ENCODE measurements around the gene AP2A2.
A peak's percentile ranks its signal among the peaks of the same experiment; 100 is the strongest.

AP2A2 gene

GRCh38 chr11:899724-900123, 25.9 kb upstream of the AP2A2 start:
- no peak for DNase-seq

DNA sequence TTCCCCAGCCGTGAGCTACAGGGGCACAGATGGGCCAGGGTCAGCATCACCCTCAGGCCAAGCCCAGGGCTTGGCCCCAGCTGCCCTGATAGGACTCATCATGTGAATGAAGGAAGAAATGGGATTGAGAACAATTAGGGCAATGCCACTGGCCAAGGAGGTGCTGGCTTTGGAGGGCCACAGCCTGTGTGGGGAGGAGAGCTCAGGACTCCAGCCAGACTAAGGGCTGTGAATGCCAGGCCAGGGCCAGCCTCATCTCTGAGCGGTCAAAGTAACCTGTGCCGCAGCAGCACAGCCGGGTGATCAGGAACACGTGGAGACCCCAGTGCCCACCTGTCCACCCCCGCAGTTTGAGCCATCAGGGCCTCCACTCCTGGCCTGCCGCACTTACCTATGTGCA, 25.1 kb upstream of the AP2A2 start:
- no peak for DNase-seq

GRCh38 chr11:901452-902061, 24.1 kb upstream of the AP2A2 start:
- DNase-seq = no peak

DNA sequence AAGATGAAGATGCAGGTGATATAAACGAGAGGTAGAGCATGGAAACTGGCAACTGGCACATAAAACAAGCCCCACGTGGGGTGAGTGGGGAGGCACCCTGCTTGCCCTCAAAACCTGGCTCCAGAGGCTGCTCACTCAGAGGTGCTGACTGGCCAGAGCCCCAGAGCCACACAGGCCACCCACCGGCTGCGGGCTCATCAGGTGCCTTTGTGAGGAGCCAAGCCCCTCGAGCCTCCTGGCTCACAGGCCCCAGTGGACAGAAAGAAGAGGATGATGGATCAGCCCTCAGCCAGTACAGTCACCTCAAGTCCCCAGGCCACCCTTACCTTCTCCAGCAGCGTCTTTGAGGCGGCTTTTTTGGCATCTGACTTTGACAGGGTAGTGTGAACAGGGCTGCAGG, 21.3 kb upstream of the AP2A2 start:
- no peak for DNase-seq

DNA sequence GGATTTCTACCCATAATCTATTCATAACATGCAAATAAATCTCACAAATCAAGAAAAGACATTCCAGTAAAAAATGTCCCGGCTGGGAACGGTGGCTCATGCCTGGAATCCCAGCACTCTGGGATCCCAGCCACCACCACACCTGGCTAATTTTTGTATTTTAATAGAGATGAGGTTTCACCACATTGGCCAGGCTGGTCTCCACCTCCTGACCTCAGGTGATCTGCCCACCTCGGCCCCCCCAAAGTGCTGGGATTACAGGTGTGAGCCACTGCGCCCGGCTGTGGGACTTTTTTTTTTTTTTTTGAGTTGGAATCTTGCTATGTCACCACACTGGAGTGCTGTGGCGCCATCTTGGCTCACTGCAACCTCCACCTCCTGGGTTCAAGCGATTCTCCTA, 19.7 kb upstream of the AP2A2 start:
- no peak for DNase-seq

DNA sequence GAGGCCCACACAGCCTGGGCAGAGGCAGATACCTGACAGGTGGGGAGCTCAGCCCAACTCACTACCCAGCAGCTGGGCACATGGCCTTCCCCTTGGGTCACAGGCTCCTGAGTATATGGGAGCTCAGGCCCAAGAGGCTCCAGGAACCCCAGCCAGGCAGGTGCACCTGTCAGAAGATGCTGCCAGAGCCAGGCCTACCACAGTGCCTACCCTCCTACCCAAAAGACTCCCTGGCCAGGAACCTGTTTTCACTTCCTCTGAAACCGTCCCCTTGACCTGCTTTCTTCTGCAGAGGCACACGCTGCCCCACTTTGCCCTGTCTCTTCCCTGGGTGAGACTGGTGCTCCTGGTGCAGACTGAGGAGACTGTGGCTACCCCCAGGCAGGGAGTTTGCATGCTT, 18.0 kb upstream of the AP2A2 start:
- no peak for DNase-seq

- no peak for DNase-seq
These were observed 17.4 kb upstream of the AP2A2 start for GRCh38 chr11:908273-908672.

DNA sequence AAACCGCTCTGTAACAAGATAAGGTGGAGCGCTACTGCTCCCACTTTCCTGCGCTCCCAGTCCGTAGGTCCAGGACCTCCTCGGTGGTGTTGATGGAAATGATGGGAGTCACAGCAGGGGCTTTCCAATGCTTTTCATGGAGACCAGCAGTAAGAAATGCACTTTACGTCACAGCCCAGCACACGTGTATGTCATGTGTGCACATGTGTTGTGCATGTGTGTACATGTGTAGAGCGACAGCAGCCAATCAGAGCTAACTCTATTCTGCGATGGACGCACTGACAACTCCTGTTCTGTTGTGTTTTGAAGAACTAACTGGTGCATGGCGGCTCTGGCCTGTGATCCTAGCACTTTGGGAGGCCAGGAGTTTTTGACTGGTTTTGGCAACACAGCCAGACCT, 16.3 kb upstream of the AP2A2 start:
- no peak for DNase-seq

DNA sequence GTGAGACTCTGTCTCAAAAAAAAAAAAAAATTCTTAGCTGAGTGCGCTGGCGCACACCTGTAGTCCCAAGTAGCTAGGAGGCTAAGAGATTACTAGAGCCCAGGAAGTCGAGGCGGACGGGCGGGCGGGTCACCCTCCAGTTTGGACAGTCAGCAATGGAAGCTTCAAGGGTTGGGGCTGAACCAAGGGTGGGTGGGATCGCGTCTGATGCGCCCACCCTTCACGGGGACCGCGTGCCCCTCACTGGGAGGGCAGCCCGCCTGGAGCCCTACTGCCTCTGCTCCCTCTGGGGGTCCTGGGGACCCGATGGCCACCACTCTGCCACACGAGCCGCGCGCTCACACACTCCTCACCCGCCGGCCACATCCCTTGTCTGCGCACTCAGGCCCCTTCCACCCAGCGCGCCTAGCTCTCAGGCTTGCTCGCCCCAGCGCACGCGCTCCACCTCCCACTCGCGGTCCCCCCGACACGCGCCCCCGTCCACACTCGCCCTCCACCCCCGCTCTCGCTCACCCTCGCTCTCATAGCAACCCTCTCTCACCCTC, 15.6 kb upstream of the AP2A2 start:
- DNase-seq = no peak

DNA sequence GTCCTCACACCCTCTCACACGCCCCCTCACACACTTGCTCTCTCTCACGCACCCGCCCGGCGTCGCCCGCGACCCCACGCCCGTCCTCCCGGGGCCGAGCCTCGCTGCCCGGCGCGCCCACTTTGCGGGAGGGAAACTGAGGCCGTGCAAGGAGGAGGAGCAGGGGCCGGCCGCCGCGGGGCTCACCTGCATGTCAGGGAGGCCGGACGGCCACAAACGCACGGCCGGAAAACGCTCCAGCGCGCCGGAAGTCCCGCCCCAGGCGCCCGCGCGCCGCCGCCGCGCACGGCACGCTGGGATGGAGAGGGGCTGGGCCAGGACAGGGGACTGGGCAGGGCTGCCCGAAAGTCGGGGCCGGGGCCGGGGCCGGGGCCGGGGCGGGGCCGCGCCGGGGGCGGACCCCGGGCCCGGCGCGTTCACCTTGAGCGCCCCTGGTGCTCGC, 15.1 kb upstream of the AP2A2 start, which contains the start of gene CHID1:
Gene CHID1 (minus strand): TSS at position 222 of the 442 bp plus-strand sequence. CDS start 5,994 bp downstream, outside the sequence.
- DNase-seq = peak; percentile 74

- peak; percentile 54 for DNase-seq
These were observed 14.4 kb upstream of the AP2A2 start for GRCh38 chr11:911031-911889.

DNA sequence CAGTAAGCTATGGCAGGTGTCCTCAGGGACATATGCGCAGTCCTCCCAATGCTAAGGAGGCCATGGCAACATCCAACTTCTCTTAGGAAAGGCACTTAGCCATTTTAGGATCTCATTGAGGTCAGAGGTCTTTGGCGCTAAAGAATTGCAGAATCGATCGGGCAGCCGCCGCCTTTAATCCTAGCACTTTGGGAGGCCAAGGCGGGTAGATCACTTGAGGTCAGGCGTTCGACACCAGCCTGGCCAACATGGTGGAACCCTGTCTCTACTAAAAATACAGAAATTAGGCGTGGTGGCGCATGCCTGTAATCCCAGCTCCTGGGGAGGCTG, 13.8 kb upstream of the AP2A2 start:
- no peak for DNase-seq

GRCh38 chr11:912266-912665, 13.4 kb upstream of the AP2A2 start:
- DNase-seq = no peak

DNA sequence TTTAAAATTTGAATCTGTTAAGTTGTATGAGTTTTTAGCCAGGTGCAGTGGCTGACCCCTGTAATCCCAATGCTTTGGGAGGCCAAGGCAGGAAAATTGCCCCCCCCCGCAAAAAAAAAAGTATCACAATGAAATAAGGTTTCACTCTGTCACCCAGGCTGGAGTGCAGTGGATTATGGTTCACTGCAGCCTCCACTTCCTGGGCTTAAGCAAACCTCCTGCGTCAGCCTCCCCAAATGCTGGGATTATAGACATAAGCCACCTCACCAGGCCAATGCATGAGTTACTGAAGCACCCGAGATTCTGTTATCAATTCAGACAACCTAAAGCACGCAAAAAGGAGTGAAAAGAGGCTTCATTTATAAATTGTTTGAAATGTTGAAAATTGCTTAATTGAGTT, 12.6 kb upstream of the AP2A2 start:
- no peak for DNase-seq

DNA sequence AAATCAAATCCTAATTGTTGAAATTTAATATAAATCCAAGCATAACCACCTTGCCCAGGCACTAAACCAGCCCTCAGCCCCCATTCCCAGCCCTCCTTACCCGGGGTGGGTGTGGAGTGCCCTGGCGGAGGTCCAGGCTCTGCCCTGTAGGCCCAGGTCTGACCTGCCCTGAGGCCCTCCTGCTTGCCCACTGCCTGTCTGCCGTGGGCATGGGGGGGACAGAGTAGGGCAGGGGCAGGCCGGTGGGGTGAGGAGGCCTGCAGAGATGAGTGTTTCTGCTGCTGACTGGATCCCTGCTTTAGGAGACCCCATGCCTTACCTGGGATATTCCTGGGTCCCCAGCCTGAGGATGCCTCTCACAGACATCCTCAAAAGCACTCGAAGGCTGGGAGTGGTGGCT, 11.5 kb upstream of the AP2A2 start:
- no peak for DNase-seq

- DNase-seq = no peak
These were observed 10.7 kb upstream of the AP2A2 start for GRCh38 chr11:914747-915501.

DNA sequence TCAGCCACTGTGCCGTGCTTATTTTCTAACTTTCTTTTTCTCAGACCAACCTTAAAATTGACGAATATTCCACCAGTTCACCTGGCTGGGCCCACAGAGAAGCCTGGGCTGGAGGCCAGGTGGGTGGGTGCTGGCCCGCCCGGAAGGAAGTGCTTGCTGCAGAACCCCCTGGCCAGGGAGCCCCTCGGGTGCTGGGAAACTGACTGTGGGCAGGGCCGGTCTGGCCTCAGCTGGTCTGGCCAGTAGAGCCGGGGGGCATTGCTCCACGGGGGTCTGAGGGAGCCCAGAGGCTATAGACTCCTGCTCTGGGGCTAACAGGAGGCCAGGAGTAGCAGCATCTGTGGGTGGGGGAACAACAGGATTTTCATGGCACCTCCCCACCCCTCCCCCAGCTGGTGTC, 8.2 kb upstream of the AP2A2 start:
- no peak for DNase-seq

DNA sequence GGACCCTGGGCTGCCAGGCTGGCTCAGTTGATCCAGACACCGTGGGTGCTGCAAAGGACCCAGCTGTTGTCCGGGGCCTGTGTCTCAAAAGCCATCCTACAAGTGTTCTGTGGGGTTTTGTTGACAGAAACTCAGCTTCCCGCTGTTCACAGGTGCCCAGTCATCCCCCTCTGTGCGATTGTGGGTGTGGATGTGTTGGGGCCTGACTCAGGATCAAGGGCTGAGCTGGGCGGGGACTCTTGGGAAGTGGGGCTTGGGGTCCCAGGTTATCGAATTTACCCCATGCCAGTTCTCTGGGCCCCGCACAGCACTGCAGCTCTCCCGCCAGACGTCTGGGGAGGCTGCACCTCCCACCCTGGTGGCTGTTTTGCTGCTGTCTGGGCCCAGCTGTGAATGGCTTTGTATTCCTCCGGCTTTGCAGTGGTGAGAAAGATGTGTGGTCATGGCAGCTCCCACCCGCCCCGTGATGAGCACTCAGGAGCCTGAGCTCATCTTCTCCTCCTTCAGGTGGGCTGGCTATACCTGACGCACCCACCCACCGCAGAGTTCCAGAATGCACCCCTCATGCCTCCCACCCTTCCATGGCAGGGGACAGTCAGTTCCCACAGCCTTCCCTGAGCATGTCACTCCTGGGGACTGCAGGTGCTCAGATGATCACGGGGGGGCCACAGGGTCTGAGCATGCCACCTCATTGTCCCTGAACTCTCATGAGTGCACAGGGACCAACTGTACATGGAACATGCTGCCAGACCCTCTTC, 3.6 kb upstream of the AP2A2 start:
- DNase-seq = no peak

GRCh38 chr11:923691-924405, 1.8 kb upstream of the AP2A2 start:
- no peak for DNase-seq

- DNase-seq = no peak
These were observed 1.1 kb upstream of the AP2A2 start for GRCh38 chr11:924406-925157.

DNA sequence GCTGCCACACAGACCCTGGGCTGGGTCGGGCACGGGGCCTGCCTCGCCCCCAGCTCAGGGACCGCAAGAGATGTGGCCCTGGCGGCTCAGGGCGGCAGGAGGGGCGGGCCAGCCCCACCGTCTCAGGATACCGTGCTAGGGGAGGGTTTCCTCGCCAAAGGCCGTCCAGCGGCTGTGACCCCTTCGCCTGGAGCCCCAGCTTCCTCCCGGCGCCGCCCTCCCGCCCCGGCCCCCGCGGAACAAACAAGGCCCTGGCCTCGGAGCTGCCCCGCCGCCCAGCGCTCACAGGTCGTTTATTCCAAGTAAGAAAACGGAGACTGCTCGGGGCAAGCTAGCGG, 543 bp upstream of the AP2A2 start:
- no peak for DNase-seq
